H1 (cell line): ENCODE measurements around the gene PLEKHG3. TPM values are rescaled to one million over a fixed set of nuclear protein-coding genes. Genes with fewer than 3 reads are reported as not detected.

Source experiments
- ATF2 ChIP-seq: IDR thresholded peaks from 2 replicates; pipeline ENCODE4 v1.6.1; 2012; ENCODE audit warnings: low read length, inconsistent platforms
- CBX8 ChIP-seq: fragments of 300-800, 300-1000 bp; sonication (generic); IDR thresholded peaks from 2 replicates; pipeline ENCODE4 v1.7.1; 2016; ENCODE audit warnings: low read depth, low read length, borderline replicate concordance
- EGR1 ChIP-seq: IDR thresholded peaks from 2 replicates; pipeline ENCODE4 v1.6.1; 2011; ENCODE audit warnings: low read depth, low read length, borderline replicate concordance
- JUN ChIP-seq: IDR thresholded peaks from 2 replicates; pipeline ENCODE4 v1.6.1; 2011; ENCODE audit warnings: low read depth, mild to moderate bottlenecking, improper control_type of control experiment, low read length
- KDM1A ChIP-seq: fragments of 200-600, 300-600 bp; sonication (generic); IDR thresholded peaks from 2 replicates; pipeline ENCODE4 v1.7.1; 2016; ENCODE audit warnings: mild to moderate bottlenecking, low read length, borderline replicate concordance
- KDM4A ChIP-seq: IDR thresholded peaks from one replicate; pipeline ENCODE4 v1.7.1; 2012; ENCODE audit warnings: low read depth, mild to moderate bottlenecking, moderate library complexity, low read length, inconsistent platforms; ENCODE audit not compliant: severe bottlenecking
- RAD21 ChIP-seq, 2 experiments: IDR thresholded peaks in 1 of 2; conservative IDR thresholded peaks in 1 of 2; 2 replicates each; pipeline ENCODE4 v1.6.1; 2011; ENCODE audit warnings: low read depth in 2 of 2, low read length in 2 of 2, improper control_type of control experiment in 1 of 2, inconsistent platforms in 1 of 2, mild to moderate bottlenecking in 1 of 2, moderate library complexity in 1 of 2
- SAP30 ChIP-seq: fragments of 300-600 bp; sonication (generic); IDR thresholded peaks from 2 replicates; pipeline ENCODE4 v1.7.1; 2012; ENCODE audit warnings: low read length, moderate library complexity, mild to moderate bottlenecking, inconsistent platforms; ENCODE audit not compliant: insufficient read depth, insufficient replicate concordance
- SP2 ChIP-seq: IDR thresholded peaks from 2 replicates; pipeline ENCODE4 v1.6.1; 2012; ENCODE audit warnings: mild to moderate bottlenecking, low read length, inconsistent platforms
- SUZ12 ChIP-seq: fragments of 200-600 bp; sonication (generic); IDR thresholded peaks from 2 replicates; pipeline ENCODE4 v1.6.1; 2012; ENCODE audit warnings: mild to moderate bottlenecking, inconsistent platforms, low read length, moderate library complexity, mixed read lengths
- polyA plus RNA-seq, 7 experiments: library from polyadenylated mRNA; depleted of rRNA in 3 of 7; stranded (reverse) in 5 of 7; unstranded in 2 of 7; fragments of >200 nt in 5 of 7; fragments of 200-250 nt in 2 of 7; gene quantifications; 1 replicate in 5 of 7; 2 replicates in 1 of 7; 4 replicates in 1 of 7; pipeline versions ENCODE4 v1.2.1 to v1.2.3, GENCODE V29; 2011 to 2013; ENCODE audit warnings: missing spikeins in 2 of 7, mixed read lengths in 2 of 7
- total RNA-seq: library from RNA; stranded (reverse); fragmentation: NEBNext Ultra II Directional; extraction: Animal tissue kit (Norgen Biotek cat#: 25700); gene quantifications from 2 replicates; pipeline ENCODE4 v1.2.1, GENCODE V29; 2021

PLEKHG3 gene
- total and polyA plus RNA-seq, 2 of the 8 experiments (the other 6 are each of a cell fraction or from before 2014, with no cell fraction given): 43.4 to 90.6 TPM

- no peak for TF ChIP-seq ATF2
- TF ChIP-seq KDM4A: no peak
- peak; percentile 35 to 44; a peak in 3 of 4 replicates for TF ChIP-seq RAD21 (IDR thresholded peaks at IDR 0.05 in 1 of 2, conservative IDR thresholded peaks at IDR 0.05 in 1 of 2; ENCODE audit: low read depth in 2 of 2, low read length in 2 of 2)
- TF ChIP-seq KDM1A: no peak
- no peak for TF ChIP-seq CBX8
- TF ChIP-seq SAP30: no peak
- no peak for TF ChIP-seq JUN
- no peak for TF ChIP-seq EGR1
- no peak for TF ChIP-seq SUZ12
- no peak for TF ChIP-seq SP2
Observed at GRCh38 chr14:64718762-64719161, 14.5 kb downstream of the PLEKHG3 start (continued).
